ENCODE data around the gene HSPBP1.

GRCh38 chr19:55238030-55238429, 41.9 kb downstream of the HSPBP1 start:
- TF ChIP-seq EZH2 (IDR thresholded peaks at IDR 0.05) = no peak
- TF ChIP-seq FOSL1 (IDR thresholded peaks at IDR 0.05; ENCODE audit: low read depth) = no peak
- TF ChIP-seq, protein P1, sequence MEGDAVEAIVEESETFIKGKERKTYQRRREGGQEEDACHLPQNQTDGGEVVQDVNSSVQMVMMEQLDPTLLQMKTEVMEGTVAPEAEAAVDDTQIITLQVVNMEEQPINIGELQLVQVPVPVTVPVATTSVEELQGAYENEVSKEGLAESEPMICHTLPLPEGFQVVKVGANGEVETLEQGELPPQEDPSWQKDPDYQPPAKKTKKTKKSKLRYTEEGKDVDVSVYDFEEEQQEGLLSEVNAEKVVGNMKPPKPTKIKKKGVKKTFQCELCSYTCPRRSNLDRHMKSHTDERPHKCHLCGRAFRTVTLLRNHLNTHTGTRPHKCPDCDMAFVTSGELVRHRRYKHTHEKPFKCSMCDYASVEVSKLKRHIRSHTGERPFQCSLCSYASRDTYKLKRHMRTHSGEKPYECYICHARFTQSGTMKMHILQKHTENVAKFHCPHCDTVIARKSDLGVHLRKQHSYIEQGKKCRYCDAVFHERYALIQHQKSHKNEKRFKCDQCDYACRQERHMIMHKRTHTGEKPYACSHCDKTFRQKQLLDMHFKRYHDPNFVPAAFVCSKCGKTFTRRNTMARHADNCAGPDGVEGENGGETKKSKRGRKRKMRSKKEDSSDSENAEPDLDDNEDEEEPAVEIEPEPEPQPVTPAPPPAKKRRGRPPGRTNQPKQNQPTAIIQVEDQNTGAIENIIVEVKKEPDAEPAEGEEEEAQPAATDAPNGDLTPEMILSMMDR (IDR thresholded peaks at IDR 0.05 in 2 of 3, conservative IDR thresholded peaks at IDR 0.05 in 1 of 3; ENCODE audit: borderline replicate concordance in 1 of 3, insufficient read depth in 1 of 3, low read depth in 2 of 3, low read length in 2 of 3) = no peak
- no peak for TF ChIP-seq RAD21 (IDR thresholded peaks at IDR 0.05; ENCODE audit: low read depth)
- TF ChIP-seq REST (IDR thresholded peaks at IDR 0.05; ENCODE audit: low read depth) = no peak
